Brain microvascular endothelial cell (primary cell): ENCODE results near the gene HDAC8.

Experiments used
- DNase-seq: peaks from one replicate; pipeline ENCODE4 v3.0.0-alpha.2; 2020
- H3K27ac ChIP-seq: fragments of 250-450 bp; sonication (Bioruptor Pico); 2 replicates; pipeline ENCODE4 v1.5.1; 2020; ENCODE audit warnings: mild to moderate bottlenecking, moderate library complexity
- H3K27me3 ChIP-seq: fragments of 250-450 bp; sonication (Bioruptor Pico); replicated peaks from 2 replicates; pipeline ENCODE4 v1.5.1; 2020; ENCODE audit warnings: mild to moderate bottlenecking
- H3K36me3 ChIP-seq: fragments of 250-450 bp; sonication (Bioruptor Pico); replicated peaks from 2 replicates; pipeline ENCODE4 v1.5.1; 2020; ENCODE audit warnings: mild to moderate bottlenecking
- H3K4me3 ChIP-seq: 2 replicates; pipeline ENCODE4 v1.5.1; 2011; ENCODE audit warnings: low read depth, mild to moderate bottlenecking, control low read depth, low read length, moderate library complexity
- CTCF ChIP-seq: IDR thresholded peaks from 2 replicates; pipeline ENCODE4 v1.5.1; 2011; ENCODE audit warnings: low read depth, mild to moderate bottlenecking, moderate library complexity, low read length, control low read depth, inconsistent platforms; ENCODE audit errors: missing control alignments
- in situ Hi-C: cut with HindIII; loops from 2 replicates; pipeline ENCODE4 v1.10.0; 2017; ENCODE audit warnings: low sequenced_read_pairs, low pct_ligation_motif_present

Gene HDAC8

GRCh38 chrX:72545990-72546389 is 26.7 kb downstream of the HDAC8 start:
- peak; percentile 8 for DNase-seq
- Histone ChIP-seq H3K27me3 (no peaks in the 10 kb centered on the region), H3K27ac (no peak overlapping the region), H3K36me3 (no peaks in the 10 kb centered on the region), H3K4me3 (no peak overlapping the region)
- peak; percentile 37 for TF ChIP-seq CTCF
- in situ Hi-C loops: no loop called here

GRCh38 chrX:72540318-72540717 is 32.3 kb downstream of the HDAC8 start:
- in situ Hi-C loops: no loop called here
- DNase-seq: no peak
- Histone ChIP-seq H3K36me3 (no peaks in the 10 kb centered on the region), H3K27ac (no peak overlapping the region), H3K4me3 (no peak overlapping the region), H3K27me3 (no peaks in the 10 kb centered on the region)
- TF ChIP-seq CTCF: peak; percentile 25

- no peaks in the 10 kb centered on the region for H3K36me3 ChIP-seq
- H3K27me3 ChIP-seq: no peaks in the 10 kb centered on the region
- no peak overlapping the region for H3K27ac ChIP-seq
- no peak for DNase-seq
- in situ Hi-C loops: no loop called here
- H3K4me3 ChIP-seq: no peak overlapping the region
- no peak for TF ChIP-seq CTCF
These were observed 32.8 kb downstream of the HDAC8 start for GRCh38 chrX:72539822-72540221.

- H3K27me3 ChIP-seq: no peaks in the 10 kb centered on the region
- no peak for TF ChIP-seq CTCF
- H3K27ac ChIP-seq: no peak overlapping the region
- no peak for DNase-seq
- no peaks in the 10 kb centered on the region for H3K36me3 ChIP-seq
- in situ Hi-C loops: no loop called here
- H3K4me3 ChIP-seq: no peak overlapping the region
These were observed 36.1 kb downstream of the HDAC8 start for GRCh38 chrX:72536542-72536941.

- H3K27ac ChIP-seq: no peak overlapping the region
- no peak for TF ChIP-seq CTCF
These were observed 40.3 kb downstream of the HDAC8 start for GRCh38 chrX:72532366-72532765.

More at GRCh38 chrX:72532366-72532765, 40.3 kb downstream of the HDAC8 start:
- no peaks in the 10 kb centered on the region for H3K27me3 ChIP-seq
- H3K4me3 ChIP-seq: no peak overlapping the region
- H3K36me3 ChIP-seq: no peaks in the 10 kb centered on the region
- in situ Hi-C loops: no loop called here
- DNase-seq: peak; percentile 18
